PC-9 (cell line): Measurements from ENCODE around the gene MYO3B. TPM values are rescaled to one million over a fixed set of nuclear protein-coding genes. Genes with fewer than 3 reads are reported as not detected.

Source experiments
- BruUV-seq: library from RNA; stranded (reverse); fragments of 400-500 nt; replicated peaks from 2 replicates; lab custom pipeline; 2021; lab: Mats Ljungman, UMichigan
- CTCF ChIA-PET: fragments of 300-600 bp; sonication (Branson Sonifier 250); formaldehyde crosslinking; loops from one replicate; lab custom pipeline; 2022; ENCODE audit warnings: antibody characterized with exemption; lab: Charles Lee
- POLR2A ChIA-PET: fragments of 300-600 bp; sonication (Branson Sonifier 250); formaldehyde crosslinking; loops from one replicate; lab custom pipeline; 2022; ENCODE audit warnings: antibody characterized with exemption; ENCODE audit not compliant: unreplicated experiment; lab: Charles Lee
- DNase-seq, 2 experiments: peaks; one replicate each; pipeline versions ENCODE4 v3.0.0 to v3.0.0-alpha.2; 2015 to 2022; ENCODE audit warnings: mixed read lengths in 1 of 2
- H2AFZ ChIP-seq: fragments of 200-600 bp; sonication (generic); 2 replicates; pipeline ENCODE4 v1.8.1; 2017; ENCODE audit warnings: antibody characterized with exemption
- H3F3A ChIP-seq: fragments of 200-600 bp; sonication (generic); 2 replicates; pipeline ENCODE4 v1.8.1; 2017; ENCODE audit warnings: antibody characterized with exemption, mild to moderate bottlenecking, low read depth; ENCODE audit not compliant: insufficient read depth
- H3K27ac ChIP-seq: fragments of 200-600 bp; sonication (generic); 2 replicates; pipeline ENCODE4 v1.6.1; 2016; ENCODE audit warnings: mixed run types
- H3K27me3 ChIP-seq: fragments of 200-600 bp; sonication (generic); 2 replicates; pipeline ENCODE4 v1.6.1; 2016; ENCODE audit warnings: low read depth, mixed run types; ENCODE audit not compliant: insufficient read depth
- H3K36me3 ChIP-seq: fragments of 200-600 bp; sonication (generic); 2 replicates; pipeline ENCODE4 v1.6.1; 2016; ENCODE audit warnings: low read depth, mixed run types
- H3K4me1 ChIP-seq: fragments of 200-600 bp; sonication (generic); replicated peaks from 2 replicates; pipeline ENCODE4 v1.6.1; 2016; ENCODE audit warnings: mixed run types; ENCODE audit not compliant: insufficient read depth
- H3K4me2 ChIP-seq: fragments of 200-600 bp; sonication (generic); 2 replicates; pipeline ENCODE4 v1.6.1; 2017; ENCODE audit warnings: mixed run types
- H3K4me3 ChIP-seq: fragments of 200-600 bp; sonication (generic); 2 replicates; pipeline ENCODE4 v1.6.1; 2016; ENCODE audit warnings: mixed run types
- H3K79me2 ChIP-seq: fragments of 200-600 bp; sonication (generic); 2 replicates; pipeline ENCODE4 v1.6.1; 2017; ENCODE audit warnings: low read depth, mixed run types
- H3K9me2 ChIP-seq: fragments of 200-600 bp; sonication (generic); 2 replicates; pipeline ENCODE4 v1.8.1; 2017; ENCODE audit warnings: mild to moderate bottlenecking; ENCODE audit not compliant: insufficient read depth
- H3K9me3 ChIP-seq: fragments of 200-600 bp; sonication (generic); 2 replicates; pipeline ENCODE4 v1.8.1; 2016; ENCODE audit warnings: low read depth; ENCODE audit not compliant: insufficient read depth
- H4K20me1 ChIP-seq: fragments of 200-600 bp; sonication (generic); 2 replicates; pipeline ENCODE4 v1.8.1; 2017; ENCODE audit not compliant: insufficient read depth
- EZH2 ChIP-seq: fragments of 200-600 bp; sonication (generic); IDR thresholded peaks from 2 replicates; pipeline ENCODE4 v1.8.0; 2017; ENCODE audit warnings: antibody characterized with exemption, low read depth
- intact Hi-C: fragments of 100-400 bp; cut with micrococcal nuclease; formaldehyde crosslinking; loops from one replicate; pipeline ENCODE4 v1.10.0; 2022; ENCODE audit not compliant: unreplicated experiment
- total RNA-seq: library from RNA; stranded (reverse); gene quantifications from 2 replicates; pipeline ENCODE4 v1.2.3, GENCODE V29; 2021
- TF ChIP-seq, protein P1 (sequence below): fragments of 200-600 bp; sonication (generic); conservative IDR thresholded peaks from 2 replicates; pipeline ENCODE4 v1.6.1; 2017; ENCODE audit warnings: mixed run types, antibody characterized with exemption, mild to moderate bottlenecking, moderate library complexity

MYO3B gene
- total RNA-seq, 1 experiment from 2014 or later, result 5.3 TPM

DNA sequence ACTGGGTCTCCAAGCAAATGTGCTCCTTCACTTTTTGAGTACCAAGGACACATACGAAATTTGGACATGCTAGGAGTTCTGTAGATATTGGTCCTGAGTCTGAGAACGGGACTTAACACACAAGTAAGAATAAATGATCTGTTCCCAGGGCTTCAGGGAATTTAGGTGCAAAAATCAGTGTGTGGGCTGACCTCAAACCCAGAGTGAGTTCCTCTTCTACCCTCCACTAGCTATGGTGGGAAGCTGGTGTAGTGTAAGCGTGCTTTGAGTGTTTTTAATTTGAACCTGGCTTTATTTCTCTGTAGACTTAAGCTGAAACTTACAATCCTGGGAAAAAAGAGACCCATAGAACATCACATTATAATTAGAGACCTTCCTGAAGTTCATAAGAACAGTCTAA is 50.5 kb downstream of the MYO3B start:
- no peaks in the 10 kb centered on the region for H3K36me3 ChIP-seq

DNA sequence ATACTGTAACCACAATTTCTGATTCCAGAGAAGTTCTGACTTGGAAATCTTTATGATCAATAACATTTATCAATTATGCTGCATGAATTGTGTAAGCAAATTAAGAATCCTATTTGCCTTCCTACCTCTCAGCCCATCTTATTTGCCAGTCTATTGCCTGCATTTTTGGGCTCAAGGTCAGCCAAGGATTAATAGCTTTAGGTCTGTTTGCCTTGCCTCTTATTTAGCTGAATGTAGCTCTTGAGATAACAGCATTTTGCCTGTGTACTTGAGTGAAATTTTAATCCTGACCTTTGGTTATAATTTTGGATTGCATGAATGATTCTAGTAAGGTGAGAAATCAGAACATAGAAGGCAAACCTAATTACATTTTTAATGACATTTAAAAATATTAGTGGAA is 51.2 kb downstream of the MYO3B start:
- H3K79me2 ChIP-seq, result no peaks in the 10 kb centered on the region
- H3K36me3 ChIP-seq, result no peaks in the 10 kb centered on the region
- H3K27me3 ChIP-seq, result no peaks in the 10 kb centered on the region
- TF ChIP-seq, protein P1, sequence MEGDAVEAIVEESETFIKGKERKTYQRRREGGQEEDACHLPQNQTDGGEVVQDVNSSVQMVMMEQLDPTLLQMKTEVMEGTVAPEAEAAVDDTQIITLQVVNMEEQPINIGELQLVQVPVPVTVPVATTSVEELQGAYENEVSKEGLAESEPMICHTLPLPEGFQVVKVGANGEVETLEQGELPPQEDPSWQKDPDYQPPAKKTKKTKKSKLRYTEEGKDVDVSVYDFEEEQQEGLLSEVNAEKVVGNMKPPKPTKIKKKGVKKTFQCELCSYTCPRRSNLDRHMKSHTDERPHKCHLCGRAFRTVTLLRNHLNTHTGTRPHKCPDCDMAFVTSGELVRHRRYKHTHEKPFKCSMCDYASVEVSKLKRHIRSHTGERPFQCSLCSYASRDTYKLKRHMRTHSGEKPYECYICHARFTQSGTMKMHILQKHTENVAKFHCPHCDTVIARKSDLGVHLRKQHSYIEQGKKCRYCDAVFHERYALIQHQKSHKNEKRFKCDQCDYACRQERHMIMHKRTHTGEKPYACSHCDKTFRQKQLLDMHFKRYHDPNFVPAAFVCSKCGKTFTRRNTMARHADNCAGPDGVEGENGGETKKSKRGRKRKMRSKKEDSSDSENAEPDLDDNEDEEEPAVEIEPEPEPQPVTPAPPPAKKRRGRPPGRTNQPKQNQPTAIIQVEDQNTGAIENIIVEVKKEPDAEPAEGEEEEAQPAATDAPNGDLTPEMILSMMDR, result no peak
- TF ChIP-seq EZH2, result no peak
- H3K27ac ChIP-seq, result no peak overlapping the region
- no TSS peak for BruUV-seq
- H3K4me1 ChIP-seq, result 0 out of 2 replicates have a peak, but pooled peaks cover 4% of the 10 kb centered on the region
- DNase-seq, result no peak
- H3K4me3 ChIP-seq, result no peak overlapping the region
- H3K4me2 ChIP-seq, result no peak overlapping the region
- ChIA-PET CTCF (no interaction called here), POLR2A (interaction anchor here (0.6 kb wide), 1 partner anchor 287 kb away, joined by 3 read pairs; no protein-coding TSS in a partner anchor)
- H3K9me3 ChIP-seq, result no peaks in the 10 kb centered on the region
- no peak overlapping the region for H2AFZ ChIP-seq
- no peaks in the 10 kb centered on the region for H3K9me2 ChIP-seq
- H4K20me1 ChIP-seq, result no peaks in the 10 kb centered on the region
- intact Hi-C loops, result no loop called here
- H3F3A ChIP-seq, result no peaks in the 10 kb centered on the region

More for the DNA sequence above, 50.5 kb downstream of the MYO3B start:
- no peaks in the 10 kb centered on the region for H3K9me3 ChIP-seq
- no peaks in the 10 kb centered on the region for H3K27me3 ChIP-seq
- H4K20me1 ChIP-seq, result no peaks in the 10 kb centered on the region
- TF ChIP-seq, protein P1, result no peak
- no peaks in the 10 kb centered on the region for H3K79me2 ChIP-seq
- 0 out of 2 replicates have a peak, but pooled peaks cover 4% of the 10 kb centered on the region for H3K4me1 ChIP-seq
- ChIA-PET CTCF (no interaction called here), POLR2A (interaction anchor here (0.6 to 0.7 kb wide), 2 partner anchors 71 to 286 kb away, joined by 3 to 14 read pairs; no protein-coding TSS in a partner anchor)
- H3K4me3 ChIP-seq, result no peak overlapping the region
- no peak for DNase-seq
- H3K9me2 ChIP-seq, result no peaks in the 10 kb centered on the region; the same call in 1 of the 2 replicates
- H3F3A ChIP-seq, result no peaks in the 10 kb centered on the region
- H3K27ac ChIP-seq, result no peak overlapping the region
- BruUV-seq, result no TSS peak
- no peak overlapping the region for H3K4me2 ChIP-seq
- H2AFZ ChIP-seq, result no peak overlapping the region
- intact Hi-C loops, result no loop called here

DNA sequence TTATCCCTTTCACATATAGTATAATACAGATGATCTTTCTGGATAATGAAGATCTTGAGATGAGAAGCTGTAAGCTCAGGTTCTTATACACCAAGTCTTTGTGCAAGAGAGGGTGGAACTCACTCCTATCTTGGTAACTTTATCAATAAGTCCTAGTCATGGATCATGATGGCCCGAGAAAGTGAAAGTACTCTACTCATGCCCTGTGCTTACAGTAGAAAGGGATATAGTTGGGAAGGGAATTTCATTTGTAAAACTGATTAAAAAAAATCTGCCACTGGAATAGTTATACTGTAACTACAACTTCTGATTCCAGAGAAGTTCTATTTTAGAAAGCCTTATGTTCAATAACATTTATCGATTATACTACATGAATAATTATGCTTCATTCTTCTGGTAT is 51.8 kb downstream of the MYO3B start:
- Histone ChIP-seq H3K4me1 (0 out of 2 replicates have a peak, but pooled peaks cover 4% of the 10 kb centered on the region), H3F3A (no peaks in the 10 kb centered on the region), H3K79me2 (no peaks in the 10 kb centered on the region), H3K27ac (no peak overlapping the region), H3K27me3 (no peaks in the 10 kb centered on the region), H3K9me2 (no peaks in the 10 kb centered on the region), H3K4me3 (no peak overlapping the region), H2AFZ (no peak overlapping the region), H3K36me3 (no peaks in the 10 kb centered on the region), H3K9me3 (no peaks in the 10 kb centered on the region), H3K4me2 (no peak overlapping the region; the same call in 1 of the 2 replicates), H4K20me1 (no peaks in the 10 kb centered on the region)
- BruUV-seq, result no TSS peak
- ChIA-PET CTCF (no interaction called here), POLR2A (no interaction called here)
- intact Hi-C loops, result no loop called here
- TF ChIP-seq, protein P1, result no peak
- TF ChIP-seq EZH2, result no peak
- DNase-seq, result no peak
